Upper lobe of left lung (tissue), 6 donors: ENCODE data around the gene IGFN1. TPM values are rescaled to one million over a fixed set of nuclear protein-coding genes. Genes with fewer than 3 reads are reported as not detected.

Experiments
- ATAC-seq, 2 donors: fragments of 200-7000 bp; cut with Tn5 transposase; one replicate each; pipeline ENCODE4 v1.9.1; 2022; ENCODE audit warnings: mild to moderate bottlenecking in 2 of 2, moderate library complexity in 2 of 2; ENCODE audit not compliant: low FRiP score in 2 of 2
- DNase-seq, 2 donors: peaks; one replicate each; pipeline ENCODE4 v3.0.0-alpha.2; 2019 to 2020
- H3K27ac ChIP-seq, 4 donors: fragments of 200-600 bp; sonication (generic); one replicate each; pipeline ENCODE4 v1.5.1; 2016 to 2019
- H3K27me3 ChIP-seq, 4 donors: fragments of 200-600 bp; sonication (generic); one replicate each; pipeline ENCODE4 v1.5.1; 2017 to 2019
- H3K36me3 ChIP-seq, 4 donors: fragments of 200-600 bp; sonication (generic); one replicate each; pipeline ENCODE4 v1.5.1; 2016 to 2019
- H3K4me1 ChIP-seq, 4 donors: fragments of 200-600 bp; sonication (generic); one replicate each; pipeline ENCODE4 v1.5.1; 2018 to 2019
- H3K4me3 ChIP-seq, 4 donors: fragments of 200-600 bp; sonication (generic); one replicate each; pipeline ENCODE4 v1.5.1; 2017 to 2019; ENCODE audit warnings: mild to moderate bottlenecking in 2 of 4, moderate library complexity in 1 of 4
- H3K9me3 ChIP-seq, 4 donors: fragments of 200-600 bp; sonication (generic); one replicate each; pipeline ENCODE4 v1.5.1; 2018 to 2019
- EP300 ChIP-seq, 4 donors: sonication (generic); formaldehyde crosslinking; IDR thresholded peaks; one replicate each; pipeline ENCODE4 v1.5.1; 2017; ENCODE audit warnings: antibody characterized with exemption in 4 of 4, control low read depth in 2 of 4
- POLR2A ChIP-seq, 4 donors: fragments of 450-650 bp; IDR thresholded peaks; one replicate each; pipeline ENCODE4 v1.5.1; 2016 to 2017; ENCODE audit warnings: antibody characterized with exemption in 4 of 4, mild to moderate bottlenecking in 2 of 4
- POLR2AphosphoS5 ChIP-seq, 2 donors: sonication (generic); formaldehyde crosslinking; IDR thresholded peaks; one replicate each; pipeline ENCODE4 v1.5.1; 2017; ENCODE audit warnings: antibody characterized with exemption in 2 of 2
- WGBS, 2 donors: methylation state at CpG; one replicate each; pipeline ENCODE4 v1.1.5; 2017 to 2018; 5-methylcytosine and 5-hydroxymethylcytosine counted together
- total RNA-seq, 6 donors: library from RNA; depleted of rRNA in 4 of 6; stranded (reverse); fragments of >200 nt in 4 of 6; gene quantifications; one replicate each; pipeline versions ENCODE4 v1.1.0 to v1.2.1, GENCODE V29; 2016 to 2021
- TF ChIP-seq, protein P1 (sequence below), 6 experiments: fragments of 450-650 bp in 4 of 6; fragments of 200-600 bp in 2 of 6; sonication (generic) in 2 of 6; IDR thresholded peaks; one replicate each; pipeline ENCODE4 v1.5.1; 2016 to 2019; ENCODE audit warnings: antibody characterized with exemption in 6 of 6
- donor health status: DM: no; HTN: no; CAD: no; lungs with moderate emphysema.
- donor health status: DM: no; HTN: yes; CAD: no; lungs with severe emphysema.

Gene IGFN1
- total RNA-seq, 6 donors from 2014 or later = 0.11 to 6.3 (median 0.79) TPM; not detected in 2

DNA sequence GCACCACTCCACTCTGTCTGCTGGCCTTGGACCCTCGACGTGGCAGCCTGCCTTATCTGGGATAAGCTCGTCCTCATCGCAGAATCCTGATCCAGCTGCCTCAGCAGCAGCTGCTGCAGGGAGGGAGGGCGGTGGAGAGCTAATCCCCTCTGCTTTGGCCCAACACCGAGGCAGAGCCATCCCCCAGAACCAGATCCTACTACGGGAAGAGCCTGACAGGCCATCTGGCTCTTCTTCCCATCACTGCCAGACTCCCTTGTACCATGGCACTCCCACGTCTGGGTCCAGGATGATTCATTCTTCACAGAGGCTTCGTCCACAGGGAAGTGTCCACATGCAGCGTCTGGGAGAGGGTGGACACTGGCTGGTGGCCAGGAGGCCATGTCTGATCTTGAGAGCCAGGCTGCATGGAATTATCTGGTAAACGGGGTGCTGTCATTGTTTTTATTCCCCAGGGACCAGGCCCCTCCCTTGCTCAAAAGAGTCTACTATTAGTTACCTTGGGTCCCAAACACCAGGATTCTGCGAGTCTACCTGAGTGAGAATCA is 78.1 kb downstream of the IGFN1 start:
- peaks cover 0 to 6% (median 0%) of the 10 kb centered on the region in 4 donors for H3K4me1 ChIP-seq
- no peak overlapping the region for H3K27ac ChIP-seq
- TF ChIP-seq EP300 (IDR thresholded peaks at IDR 0.05) (no peak), POLR2A (IDR thresholded peaks at IDR 0.05) (no peak), POLR2AphosphoS5 (IDR thresholded peaks at IDR 0.05) (no peak)
- TF ChIP-seq, protein P1, sequence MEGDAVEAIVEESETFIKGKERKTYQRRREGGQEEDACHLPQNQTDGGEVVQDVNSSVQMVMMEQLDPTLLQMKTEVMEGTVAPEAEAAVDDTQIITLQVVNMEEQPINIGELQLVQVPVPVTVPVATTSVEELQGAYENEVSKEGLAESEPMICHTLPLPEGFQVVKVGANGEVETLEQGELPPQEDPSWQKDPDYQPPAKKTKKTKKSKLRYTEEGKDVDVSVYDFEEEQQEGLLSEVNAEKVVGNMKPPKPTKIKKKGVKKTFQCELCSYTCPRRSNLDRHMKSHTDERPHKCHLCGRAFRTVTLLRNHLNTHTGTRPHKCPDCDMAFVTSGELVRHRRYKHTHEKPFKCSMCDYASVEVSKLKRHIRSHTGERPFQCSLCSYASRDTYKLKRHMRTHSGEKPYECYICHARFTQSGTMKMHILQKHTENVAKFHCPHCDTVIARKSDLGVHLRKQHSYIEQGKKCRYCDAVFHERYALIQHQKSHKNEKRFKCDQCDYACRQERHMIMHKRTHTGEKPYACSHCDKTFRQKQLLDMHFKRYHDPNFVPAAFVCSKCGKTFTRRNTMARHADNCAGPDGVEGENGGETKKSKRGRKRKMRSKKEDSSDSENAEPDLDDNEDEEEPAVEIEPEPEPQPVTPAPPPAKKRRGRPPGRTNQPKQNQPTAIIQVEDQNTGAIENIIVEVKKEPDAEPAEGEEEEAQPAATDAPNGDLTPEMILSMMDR (IDR thresholded peaks at IDR 0.05) = no peak
- DNase-seq (no peak), ATAC-seq (peak; percentile 42 to 88)
- 45 to 69% methylated on average over 7 to 12 of the region's 12 CpGs for WGBS, 2 donors
- no peaks in the 10 kb centered on the region for H3K27me3 ChIP-seq
- H3K36me3 ChIP-seq = no peaks in the 10 kb centered on the region
- no peak overlapping the region for H3K4me3 ChIP-seq
- no peaks in the 10 kb centered on the region for H3K9me3 ChIP-seq

DNA sequence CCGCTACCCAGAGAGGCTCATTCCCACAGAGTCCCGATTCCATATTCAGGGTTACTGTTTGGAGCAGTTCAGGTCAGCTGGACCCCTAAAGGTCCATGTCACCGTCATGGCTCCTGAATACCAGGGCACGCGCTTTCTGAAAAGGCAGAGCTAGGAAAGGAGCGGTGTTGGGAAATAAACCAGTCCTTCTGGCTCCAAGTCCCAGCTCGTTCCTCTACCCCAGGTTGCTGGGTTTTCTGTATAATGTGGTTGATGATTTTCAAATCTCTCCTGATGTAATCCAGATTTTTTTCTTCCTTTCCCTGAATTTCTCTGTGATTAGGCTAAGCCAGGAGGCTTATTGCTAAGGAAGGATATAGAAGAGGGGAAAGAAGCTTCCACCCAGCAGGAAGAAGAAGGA is 78.7 kb downstream of the IGFN1 start:
- H3K9me3 ChIP-seq = no peaks in the 10 kb centered on the region
- no peak for TF ChIP-seq POLR2AphosphoS5 (IDR thresholded peaks at IDR 0.05)
- no peak for TF ChIP-seq EP300 (IDR thresholded peaks at IDR 0.05)
- TF ChIP-seq, protein P1 (IDR thresholded peaks at IDR 0.05) = no peak
- TF ChIP-seq POLR2A (IDR thresholded peaks at IDR 0.05) = no peak
- peaks cover 0 to 6% (median 0%) of the 10 kb centered on the region in 4 donors for H3K4me1 ChIP-seq
- no peak overlapping the region for H3K4me3 ChIP-seq
- ATAC-seq = no peak
- H3K27ac ChIP-seq = no peak overlapping the region
- no peaks in the 10 kb centered on the region for H3K36me3 ChIP-seq
- H3K27me3 ChIP-seq = no peaks in the 10 kb centered on the region
- DNase-seq = no peak
- 87 to 91% methylated on average over 7 of the region's 7 CpGs for WGBS, 2 donors

DNA sequence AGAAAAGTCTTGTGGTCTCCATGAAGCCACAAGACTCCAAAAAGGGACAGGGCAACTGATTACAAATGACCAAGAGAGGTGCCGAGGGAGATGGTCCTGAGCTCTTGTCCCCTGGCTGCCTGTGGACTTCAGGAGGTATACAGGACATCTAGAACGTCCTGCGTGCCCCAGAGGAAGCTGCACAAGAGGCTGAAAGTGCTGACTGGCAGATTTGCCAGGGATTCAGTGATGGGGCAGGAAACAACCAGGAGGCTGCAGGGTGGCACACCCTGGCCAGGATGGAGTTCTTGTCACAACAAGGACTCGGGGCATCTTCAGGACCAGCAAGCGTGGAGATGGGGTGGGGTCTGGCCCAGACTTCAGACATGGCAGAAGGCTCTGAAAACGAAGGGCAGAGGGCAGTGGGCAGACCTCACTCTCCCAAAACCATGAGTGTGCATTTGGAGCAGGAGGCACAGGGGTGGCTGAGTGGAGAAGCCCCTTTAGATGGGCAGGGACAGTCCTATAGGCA is 79.3 kb downstream of the IGFN1 start:
- H3K4me3 ChIP-seq = no peak overlapping the region
- ATAC-seq (no peak), DNase-seq (no peak)
- H3K27me3 ChIP-seq = no peaks in the 10 kb centered on the region
- WGBS, 2 donors = 80 to 90% methylated on average over 6 of the region's 6 CpGs
- H3K4me1 ChIP-seq = peaks cover 0 to 6% (median 0%) of the 10 kb centered on the region in 4 donors
- no peak overlapping the region for H3K27ac ChIP-seq
- H3K9me3 ChIP-seq = no peaks in the 10 kb centered on the region
- H3K36me3 ChIP-seq = no peaks in the 10 kb centered on the region
- no peak for TF ChIP-seq POLR2AphosphoS5 (IDR thresholded peaks at IDR 0.05)
- TF ChIP-seq POLR2A (IDR thresholded peaks at IDR 0.05) = no peak
- TF ChIP-seq EP300 (IDR thresholded peaks at IDR 0.05) = no peak
- TF ChIP-seq, protein P1 (IDR thresholded peaks at IDR 0.05) = no peak

DNA sequence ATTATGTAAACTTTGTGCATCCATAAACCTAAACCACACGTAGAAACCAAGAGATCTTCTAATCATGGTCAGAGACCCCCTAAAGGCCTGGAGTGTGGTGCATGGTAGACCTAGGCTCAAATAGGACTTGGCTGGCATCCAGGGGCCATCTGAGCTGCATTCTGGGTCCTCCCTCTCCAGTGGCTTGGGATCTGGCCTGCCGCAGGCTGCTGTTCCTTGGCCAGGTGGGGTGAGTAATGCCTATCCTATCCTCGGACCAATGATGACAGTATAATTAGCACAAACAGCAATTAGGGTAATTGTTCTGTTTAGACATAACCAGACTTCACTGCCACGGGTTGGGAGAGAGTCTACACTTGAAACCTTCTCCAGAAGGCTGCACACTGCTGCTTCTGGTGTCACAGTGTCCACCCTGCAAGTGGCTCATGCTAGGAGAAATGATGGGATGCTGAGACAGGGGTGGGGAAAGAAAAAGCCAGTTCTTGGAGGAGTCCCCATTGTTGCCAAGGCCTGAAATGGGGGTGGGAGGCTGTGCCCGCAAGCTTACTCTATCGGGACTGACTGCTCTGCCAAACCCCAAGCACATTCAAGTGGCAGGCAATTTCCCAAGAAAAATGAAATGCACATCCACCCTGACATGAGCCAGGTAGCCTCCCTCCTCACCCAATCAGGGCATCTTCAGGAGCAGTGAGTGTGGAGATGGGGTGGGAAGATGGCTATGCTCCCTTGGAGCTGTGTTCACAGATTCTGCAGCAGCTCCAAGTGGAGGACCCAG is 80.2 kb downstream of the IGFN1 start:
- ATAC-seq (no peak), DNase-seq (no peak)
- H3K27ac ChIP-seq = no peak overlapping the region

DNA sequence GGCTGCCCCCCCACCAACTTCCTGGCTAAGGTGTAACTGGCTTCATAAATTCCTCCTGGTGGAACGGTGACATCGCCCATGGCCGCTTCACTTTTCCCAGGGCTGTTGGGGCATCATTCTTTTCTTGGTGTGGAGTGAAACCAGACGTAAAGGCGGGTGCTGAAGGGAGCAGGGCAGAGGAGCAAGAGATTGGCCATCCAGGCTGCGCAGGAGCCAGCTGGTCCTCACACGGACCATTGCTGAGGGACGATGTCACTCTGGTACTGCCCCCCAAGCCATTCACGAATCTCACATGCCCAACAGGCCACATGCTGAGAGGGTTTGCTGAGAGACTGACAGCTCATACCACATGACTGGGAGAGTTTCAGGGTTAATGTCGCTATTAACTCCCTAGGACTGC is 82.2 kb downstream of the IGFN1 start:
- H3K36me3 ChIP-seq = no peaks in the 10 kb centered on the region
- ATAC-seq (no peak), DNase-seq (no peak)
- WGBS, 2 donors = 91 to 93% methylated on average over 10 of the region's 10 CpGs
- no peak overlapping the region for H3K4me3 ChIP-seq
- peaks cover 0 to 6% (median 0%) of the 10 kb centered on the region in 4 donors for H3K4me1 ChIP-seq
- no peaks in the 10 kb centered on the region for H3K27me3 ChIP-seq
- no peak overlapping the region for H3K27ac ChIP-seq
- H3K9me3 ChIP-seq = no peaks in the 10 kb centered on the region
- no peak for TF ChIP-seq EP300 (IDR thresholded peaks at IDR 0.05)
- TF ChIP-seq POLR2A (IDR thresholded peaks at IDR 0.05) = no peak
- TF ChIP-seq, protein P1 (IDR thresholded peaks at IDR 0.05) = no peak
- no peak for TF ChIP-seq POLR2AphosphoS5 (IDR thresholded peaks at IDR 0.05)

More for the DNA sequence above, 80.2 kb downstream of the IGFN1 start:
- Histone ChIP-seq H3K9me3 (no peaks in the 10 kb centered on the region), H3K36me3 (no peaks in the 10 kb centered on the region), H3K4me3 (no peak overlapping the region), H3K27me3 (no peaks in the 10 kb centered on the region), H3K4me1 (peaks cover 0 to 6% (median 0%) of the 10 kb centered on the region in 4 donors)
- TF ChIP-seq POLR2A (IDR thresholded peaks at IDR 0.05) = no peak
- WGBS, 2 donors = 89 to 100% methylated on average over 4 to 6 of the region's 6 CpGs
